Measurements from ENCODE around the gene NR5A2.
A peak's percentile ranks its signal among the peaks of the same experiment; 100 is the strongest.
"Not testable (repeated sequence)": the region's sequence is repeated elsewhere in the genome, so short reads cannot be mapped to it uniquely, and the experiment has no call there.

NR5A2 gene

DNA sequence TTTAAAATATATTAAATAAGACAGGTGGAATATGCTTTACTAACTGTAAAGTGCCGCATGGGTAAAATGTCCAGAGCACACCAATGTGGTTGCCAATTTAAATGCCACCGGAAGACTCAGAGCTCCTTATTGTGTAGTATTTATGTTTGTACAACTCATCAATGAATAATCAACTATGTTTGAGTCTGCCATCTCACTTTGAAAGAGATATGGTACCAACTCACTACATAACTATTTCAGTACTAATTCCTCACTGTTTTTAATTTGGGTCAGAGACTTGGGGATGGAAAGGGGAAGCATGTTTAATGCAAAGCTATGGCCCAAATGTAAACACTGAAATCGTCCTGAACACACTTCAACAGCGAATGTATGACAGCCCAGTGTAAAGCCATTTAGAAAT is 144.8 kb downstream of the NR5A2 start:
- no peak for DNase-seq

DNA sequence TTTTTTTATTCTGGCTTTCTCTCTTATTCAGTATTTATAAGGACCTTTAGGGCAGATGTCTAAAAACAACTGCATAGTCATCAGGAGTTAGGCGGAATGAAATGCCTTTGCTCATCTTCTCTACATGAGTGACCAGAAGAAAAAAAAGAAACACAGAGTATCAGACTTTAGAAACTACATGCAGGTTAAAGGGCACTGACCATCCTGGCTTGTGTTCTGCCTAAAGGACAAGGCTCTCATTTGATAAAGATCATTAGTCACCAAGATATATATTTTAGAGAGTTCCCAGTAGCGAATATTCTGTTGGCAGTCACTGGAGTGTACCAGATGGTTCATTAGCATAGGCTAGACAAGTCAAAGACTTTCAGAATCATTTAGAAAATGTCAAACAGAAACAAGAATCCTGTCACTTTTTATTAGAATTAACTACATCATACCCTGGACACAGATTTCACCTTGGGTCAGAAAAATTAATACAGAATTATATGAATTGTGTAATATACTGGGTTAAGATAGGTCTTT is 145.6 kb downstream of the NR5A2 start:
- no peak for DNase-seq

DNA sequence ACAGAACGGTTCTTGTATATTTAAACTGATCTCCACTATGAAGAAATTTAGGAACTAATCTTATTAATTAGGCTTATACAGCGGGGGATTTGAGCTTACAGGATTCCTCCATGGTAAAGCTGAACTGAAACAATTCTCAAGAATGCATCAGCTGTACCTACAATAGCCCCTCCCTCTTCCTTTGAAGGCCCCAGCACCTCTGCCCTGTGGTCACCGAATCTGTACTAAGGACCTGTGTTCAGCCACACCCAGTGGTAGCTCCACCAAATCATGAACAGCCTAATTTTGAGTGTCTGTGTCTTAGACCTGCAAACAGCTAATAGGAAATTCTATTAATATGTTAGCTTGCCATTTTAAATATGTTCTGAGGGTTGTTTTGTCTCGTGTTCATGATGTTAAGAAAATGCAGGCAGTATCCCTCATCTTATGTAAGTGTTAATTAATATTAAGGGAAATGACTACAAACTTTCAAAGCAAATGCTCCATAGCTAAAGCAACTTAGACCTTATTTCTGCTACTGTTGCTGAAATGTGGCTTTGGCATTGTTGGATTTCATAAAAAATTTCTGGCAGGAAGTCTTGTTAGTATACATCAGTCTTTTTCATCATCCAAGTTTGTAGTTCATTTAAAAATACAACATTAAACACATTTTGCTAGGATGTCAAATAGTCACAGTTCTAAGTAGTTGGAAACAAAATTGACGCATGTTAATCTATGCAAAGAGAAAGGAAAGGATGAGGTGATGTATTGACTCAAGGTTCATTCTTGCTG is 147.2 kb downstream of the NR5A2 start:
- no peak for DNase-seq

DNA sequence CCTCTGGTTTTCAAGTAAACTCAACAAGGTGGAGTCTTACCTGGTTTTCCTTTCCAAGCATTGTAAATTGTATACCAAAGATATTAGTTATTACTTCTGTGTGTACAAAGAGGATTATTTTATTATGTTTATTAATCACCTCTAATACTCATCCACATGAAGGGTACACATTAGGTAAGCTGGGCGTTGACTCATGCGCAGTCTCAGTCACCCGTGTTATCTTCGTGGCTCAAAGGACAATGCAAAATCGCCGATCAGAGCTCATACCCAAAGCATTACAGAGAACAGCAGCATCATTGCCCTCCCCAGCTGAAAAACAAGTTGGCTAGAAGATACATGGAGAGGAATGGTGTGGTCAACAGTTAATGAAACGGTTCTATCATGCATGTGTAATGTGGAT is 148.7 kb downstream of the NR5A2 start:
- DNase-seq = no peak

DNA sequence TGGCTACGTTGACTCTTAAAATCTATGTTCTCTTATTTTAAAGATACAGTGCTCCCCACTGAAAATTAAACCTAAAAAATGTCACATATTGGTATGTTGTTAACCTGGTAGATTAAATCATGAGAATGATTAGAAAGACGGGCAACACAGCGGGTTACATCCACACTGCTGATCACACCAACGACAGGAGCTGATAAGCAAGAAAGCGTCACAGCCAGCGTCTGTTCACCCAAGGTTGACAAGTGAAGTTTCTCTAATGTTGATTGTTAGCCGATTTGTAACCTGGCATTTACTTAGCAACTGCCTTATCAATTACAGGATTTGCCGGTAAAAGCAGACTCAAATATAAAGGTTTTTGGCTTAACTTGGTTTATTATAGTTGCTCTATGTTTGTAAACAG is 149.3 kb downstream of the NR5A2 start:
- no peak for DNase-seq

DNA sequence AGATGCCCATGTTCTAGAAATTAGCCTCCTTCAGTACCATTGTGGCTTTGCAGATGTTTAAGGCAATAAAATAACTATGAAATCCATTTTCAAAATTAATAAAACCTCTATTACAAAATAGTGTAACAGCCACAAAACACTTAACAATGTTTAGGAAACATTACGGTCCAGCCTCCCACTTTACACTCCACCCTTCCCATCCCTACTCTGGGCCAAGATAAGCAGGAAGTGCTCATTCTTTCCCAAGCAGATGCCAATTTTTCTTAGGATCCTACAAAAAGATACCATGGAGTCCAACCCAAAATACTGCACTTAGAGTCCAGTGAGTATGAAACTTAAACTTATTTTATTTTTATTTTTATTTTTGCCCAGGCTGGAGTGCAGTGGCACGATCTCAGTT is 150.8 kb downstream of the NR5A2 start:
- DNase-seq = no peak

DNA sequence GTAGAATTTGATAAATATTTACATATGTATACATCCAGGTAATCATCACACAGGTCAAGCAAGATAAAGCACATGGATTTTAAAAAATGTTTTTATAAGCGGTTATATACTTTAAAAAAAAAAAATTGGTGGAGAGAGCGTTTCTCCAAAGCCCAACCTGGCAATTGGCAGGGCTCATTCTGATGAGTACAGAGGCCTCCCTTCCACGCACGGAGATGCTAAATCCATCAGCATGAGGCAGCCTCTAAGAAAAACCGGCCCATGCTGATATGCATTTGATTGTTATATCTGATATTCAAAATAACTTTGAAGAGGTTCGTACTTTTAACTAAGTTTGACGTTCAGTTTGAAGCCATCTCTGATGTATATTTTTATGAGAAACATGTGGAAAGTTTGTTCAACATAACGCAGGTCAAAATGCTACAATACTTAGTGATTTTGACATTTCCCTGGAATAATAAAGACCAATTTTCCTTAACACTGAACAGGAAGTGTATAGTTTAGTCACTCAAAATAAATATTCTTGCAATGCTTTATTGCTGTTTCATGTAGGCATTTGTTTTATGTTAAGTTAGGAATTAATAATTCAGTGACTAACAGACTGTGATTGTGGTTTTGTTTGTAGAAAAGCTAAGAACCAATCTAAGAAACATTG is 151.7 kb downstream of the NR5A2 start:
- DNase-seq = no peak

DNA sequence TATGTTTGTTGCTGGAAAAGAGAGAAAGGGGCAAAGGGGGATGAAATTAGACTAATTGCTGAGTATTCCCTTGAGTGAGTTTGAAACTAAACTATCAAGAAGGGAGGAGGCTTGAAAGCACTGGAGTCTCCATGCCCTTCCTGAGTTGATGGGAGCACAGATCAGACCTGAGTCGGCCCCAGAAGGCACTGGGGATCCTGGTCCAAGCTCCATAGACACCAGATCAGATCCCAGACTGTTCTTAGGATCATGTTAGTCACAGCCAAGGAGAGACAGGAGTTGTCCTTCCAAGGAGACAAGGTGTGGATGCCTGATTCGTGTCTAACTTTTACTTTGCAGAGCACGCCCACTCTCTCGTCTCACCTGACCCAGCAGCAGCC is 152.3 kb downstream of the NR5A2 start:
- no peak for DNase-seq

DNA sequence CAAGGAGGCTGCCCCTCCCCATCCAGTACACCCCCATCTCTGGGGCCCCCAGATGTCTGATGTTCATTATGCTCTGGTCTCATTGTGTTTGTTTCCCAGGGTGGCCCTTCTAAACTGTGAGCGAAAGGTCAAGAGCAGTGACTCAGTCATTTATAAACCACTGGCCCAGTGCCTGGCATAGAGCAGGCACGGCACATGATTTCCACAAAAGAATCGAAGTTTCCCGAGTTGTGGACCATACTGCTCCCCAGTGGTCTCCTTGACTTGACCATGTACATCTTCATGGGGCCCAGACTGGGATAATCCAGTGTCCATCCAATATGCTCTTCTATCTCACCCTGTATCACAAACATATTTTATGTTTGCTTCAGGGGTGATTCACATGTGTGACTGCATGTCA is 153.3 kb downstream of the NR5A2 start:
- no peak for DNase-seq

DNA sequence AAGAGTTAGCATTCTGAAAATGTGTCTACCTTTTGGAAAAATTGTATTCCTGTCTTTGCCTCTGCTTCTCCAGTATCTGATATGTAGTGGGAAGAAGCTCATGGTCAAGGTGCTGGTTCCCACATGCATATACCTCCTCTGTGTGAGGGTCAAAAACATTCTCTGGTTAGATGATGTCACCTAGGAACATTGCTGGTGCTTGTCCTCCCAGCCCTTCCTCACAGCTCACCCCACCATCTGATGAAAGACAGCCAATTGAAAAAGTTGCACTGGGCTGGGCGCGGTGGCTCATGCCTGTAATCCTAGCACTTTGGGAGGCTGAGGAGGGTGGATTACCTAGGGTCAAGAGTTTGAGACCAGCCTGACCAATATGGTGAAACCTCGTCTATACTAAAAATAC is 154.4 kb downstream of the NR5A2 start:
- no peak for DNase-seq

DNA sequence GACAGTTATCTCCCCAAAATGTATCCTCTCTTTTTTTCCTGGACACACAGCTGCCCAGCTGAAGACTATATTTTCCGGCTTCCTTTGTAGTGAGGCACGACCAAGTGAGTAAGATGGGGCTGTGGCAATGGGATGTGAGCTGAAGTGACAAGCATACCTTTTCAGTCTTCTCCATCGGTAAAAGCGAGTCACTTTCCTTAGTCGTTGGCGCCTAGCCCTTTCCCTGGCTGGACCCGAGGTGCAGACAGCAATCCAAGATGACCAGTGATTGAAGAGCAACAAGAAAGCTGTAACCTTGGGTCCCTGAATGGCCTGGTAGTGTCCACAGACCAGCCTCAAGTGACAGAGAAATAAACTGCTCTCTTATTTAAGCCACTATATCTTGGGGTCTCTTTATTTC is 155.2 kb downstream of the NR5A2 start:
- DNase-seq = no peak

DNA sequence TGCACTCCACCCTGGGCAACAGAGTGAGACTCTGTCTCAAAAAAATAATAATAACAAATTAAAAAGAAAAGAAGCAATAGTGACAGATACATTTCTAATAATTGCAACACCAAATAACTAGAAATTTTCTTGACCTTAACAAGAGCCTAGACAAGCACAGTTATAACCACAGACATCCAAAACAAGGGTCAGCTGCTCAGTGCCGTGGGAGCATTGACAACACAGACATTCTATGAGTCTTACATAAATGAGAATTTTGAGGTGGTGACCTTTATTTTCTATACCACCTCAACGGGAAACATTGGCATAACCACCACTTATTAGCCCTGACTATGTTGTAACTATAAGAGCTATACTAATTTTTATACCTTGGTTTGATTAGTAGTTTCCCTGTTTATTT is 156.1 kb downstream of the NR5A2 start:
- no peak for DNase-seq

DNA sequence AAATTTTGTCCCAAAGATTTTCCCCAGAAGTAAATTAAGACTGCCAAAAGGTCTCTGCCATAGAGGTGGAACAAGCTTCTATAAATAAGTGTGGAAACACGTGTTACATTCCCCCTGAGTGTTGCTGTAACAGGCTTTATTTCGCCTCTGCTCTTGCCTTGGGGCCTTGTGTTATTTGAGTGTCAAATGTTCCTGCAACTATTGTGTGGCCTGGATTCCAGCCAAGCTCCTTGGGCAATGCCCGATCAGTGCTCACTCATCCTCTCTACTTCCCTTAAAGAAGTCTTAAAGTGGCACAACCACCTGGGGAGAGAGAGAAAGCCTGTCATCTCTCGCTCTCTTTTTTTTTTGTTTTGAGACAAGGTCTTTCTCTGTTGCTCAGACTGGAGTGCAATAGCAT is 156.7 kb downstream of the NR5A2 start:
- peak; percentile 45 to 94 for DNase-seq

DNA sequence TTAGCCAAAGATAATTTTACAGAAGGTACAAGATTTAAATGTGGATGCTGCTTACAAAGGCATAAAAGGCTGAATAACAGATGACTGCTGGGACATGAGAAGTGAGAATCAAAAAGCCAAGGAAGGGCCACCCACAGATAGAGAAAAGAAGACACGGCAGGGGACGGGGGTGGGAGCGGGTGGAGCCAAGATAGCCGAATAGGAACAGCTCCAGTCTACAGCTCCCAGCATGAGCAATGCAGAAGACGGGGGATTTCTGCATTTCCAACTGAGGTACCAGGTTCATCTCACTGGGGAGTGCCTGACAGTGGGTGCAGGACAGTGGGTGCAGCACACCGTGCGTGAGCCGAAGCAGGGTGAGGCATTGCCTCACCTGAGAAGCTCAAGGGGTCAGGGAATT is 157.7 kb downstream of the NR5A2 start:
- not testable (repeated sequence) for DNase-seq

DNA sequence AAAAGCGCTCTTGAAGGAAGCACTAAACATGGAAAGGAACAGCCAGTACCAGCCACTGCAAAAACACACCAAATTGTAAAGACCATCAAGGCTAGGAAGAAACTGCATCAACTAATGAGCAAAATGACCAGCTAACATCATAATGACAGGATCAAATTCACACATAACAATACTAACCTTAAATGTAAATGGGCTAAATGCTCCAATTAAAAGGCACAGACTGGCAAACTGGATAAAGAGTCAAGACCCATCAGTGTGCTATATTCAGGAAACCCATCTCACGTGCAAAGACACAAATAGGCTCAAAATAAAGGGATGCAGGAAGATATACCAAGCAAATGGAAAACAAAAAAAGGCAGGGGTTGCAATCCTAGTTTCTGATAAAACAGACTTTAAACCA is 159.8 kb downstream of the NR5A2 start:
- DNase-seq = not testable (repeated sequence)

DNA sequence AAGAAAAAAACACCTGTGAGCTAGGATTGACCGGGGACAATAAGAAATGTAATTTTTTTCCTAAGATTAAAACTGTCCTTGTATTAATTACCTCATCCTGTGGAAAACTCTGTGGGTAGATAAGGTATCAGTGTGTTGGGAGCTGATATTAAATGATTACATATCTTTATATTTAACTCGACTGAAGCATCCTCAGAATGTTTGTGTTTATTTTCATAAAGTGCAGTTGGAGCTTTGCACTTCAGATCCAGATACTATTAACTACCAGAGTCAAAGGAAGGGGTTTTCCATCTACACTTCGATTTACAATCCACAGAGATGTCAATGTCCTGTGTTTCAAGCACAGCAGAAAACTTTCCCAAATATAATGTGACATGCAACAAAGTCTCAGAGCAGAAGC is 164.5 kb downstream of the NR5A2 start:
- no peak for DNase-seq

DNA sequence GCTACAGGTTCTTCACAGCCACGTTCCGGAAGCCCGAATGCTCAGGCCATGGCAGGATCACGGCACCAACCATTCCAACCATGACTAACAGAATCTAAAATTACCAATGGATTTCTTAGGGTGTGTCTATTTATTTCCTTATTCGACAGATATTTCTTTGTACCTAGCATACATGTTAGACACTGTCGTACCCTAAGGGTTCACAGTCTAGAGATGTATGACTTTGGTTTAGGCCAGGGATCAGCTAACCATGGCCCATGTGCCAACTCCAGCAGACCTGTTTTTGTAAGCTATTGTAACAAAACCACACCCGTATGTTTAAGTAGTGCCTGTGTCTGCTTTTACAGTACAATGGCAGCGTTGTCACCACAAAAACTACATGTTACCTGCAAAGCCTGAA is 167.0 kb downstream of the NR5A2 start:
- no peak for DNase-seq

DNA sequence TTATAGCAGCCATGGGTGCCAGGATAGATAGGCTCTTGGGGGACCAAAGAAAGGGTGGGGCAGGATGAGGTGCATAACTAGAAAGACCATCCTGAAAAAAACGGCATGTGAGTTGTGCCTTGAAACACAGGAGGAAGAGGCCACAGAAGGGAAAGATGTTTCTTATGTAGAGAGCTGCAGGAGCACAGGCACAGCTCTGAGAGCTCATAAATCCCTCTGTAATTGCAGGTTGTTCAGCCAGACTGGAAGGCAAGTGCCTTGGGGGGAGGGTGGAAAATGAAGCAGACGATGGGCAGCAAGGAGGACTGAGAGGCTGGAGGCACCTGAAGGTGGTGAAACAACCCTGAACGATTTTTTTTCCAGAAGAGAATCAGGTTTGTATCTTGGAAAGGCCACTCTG is 170.7 kb downstream of the NR5A2 start:
- DNase-seq = no peak

DNA sequence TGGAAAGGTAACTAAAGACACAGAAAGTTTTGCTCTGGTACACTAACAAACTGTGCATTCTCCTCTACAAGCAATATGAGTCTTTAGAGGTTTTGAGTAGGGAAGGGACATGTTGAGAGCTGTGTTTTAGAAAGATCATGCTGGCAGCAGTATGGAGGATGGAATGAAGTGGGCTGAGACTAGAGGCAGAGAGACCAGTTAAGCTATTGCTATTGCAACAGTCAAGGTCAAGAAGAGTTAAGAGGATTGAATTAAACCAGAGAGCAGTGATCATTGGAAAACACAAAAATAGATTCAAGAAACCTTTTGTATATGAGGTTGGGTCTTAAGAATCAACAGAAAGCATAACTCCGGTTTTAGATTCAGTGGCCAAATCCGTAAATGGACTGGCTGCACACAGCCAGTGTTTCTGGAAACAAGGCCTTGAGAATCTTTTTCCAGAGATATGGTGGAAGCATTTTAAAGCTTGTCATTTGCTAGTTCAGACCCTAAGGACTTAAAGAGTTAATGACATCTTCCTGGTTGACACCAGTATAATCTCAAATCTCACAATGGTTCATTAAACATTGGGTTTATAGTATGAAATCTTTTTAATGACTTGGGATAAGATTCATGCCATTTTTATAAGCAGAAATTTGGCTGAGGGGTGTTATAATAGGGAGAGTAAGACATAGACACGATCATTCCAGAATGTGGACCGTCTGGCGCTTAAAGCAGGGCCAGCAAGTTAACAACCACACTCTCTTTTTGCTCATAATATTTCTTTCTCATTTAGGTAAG is 177.9 kb downstream of the NR5A2 start:
- no peak for DNase-seq

DNA sequence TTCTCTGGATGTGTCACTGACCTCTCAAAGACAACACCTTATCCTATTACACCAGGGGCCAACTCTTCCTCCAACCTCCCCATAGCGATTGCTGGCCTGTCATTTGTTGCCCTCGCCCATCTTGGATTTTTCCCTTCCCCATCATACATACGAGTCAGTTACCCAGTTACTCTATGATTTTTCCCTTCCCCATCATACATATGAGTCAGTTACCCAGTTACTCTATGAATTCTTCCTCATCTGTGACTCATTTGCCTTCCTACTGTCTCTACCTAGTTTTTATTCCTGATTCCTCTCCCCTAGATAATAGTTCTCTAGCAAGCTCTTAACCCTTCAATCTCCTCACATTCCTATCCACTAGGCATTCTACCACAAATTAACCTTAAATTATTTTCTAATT is 178.8 kb downstream of the NR5A2 start:
- DNase-seq = peak in 1 of 2 donors; percentile 35

DNA sequence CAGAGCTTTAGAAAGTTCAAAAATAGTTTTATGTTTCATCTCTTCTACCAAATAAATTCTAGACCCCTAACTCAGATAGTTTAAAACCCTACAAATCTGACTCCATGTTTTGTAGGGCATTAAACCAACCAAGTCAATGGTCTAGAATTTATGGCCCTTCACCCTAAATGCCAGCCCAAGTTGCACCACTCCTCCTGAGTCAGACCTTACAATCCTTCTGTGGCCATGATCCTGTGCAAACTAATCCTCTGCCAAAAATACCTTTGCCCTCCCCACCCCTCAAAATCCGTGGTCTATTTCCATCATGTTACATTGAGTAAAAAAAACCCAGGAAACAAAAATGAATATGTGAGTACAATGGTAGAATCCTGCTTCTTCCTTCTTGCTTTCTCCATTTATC is 179.3 kb downstream of the NR5A2 start:
- DNase-seq = no peak

DNA sequence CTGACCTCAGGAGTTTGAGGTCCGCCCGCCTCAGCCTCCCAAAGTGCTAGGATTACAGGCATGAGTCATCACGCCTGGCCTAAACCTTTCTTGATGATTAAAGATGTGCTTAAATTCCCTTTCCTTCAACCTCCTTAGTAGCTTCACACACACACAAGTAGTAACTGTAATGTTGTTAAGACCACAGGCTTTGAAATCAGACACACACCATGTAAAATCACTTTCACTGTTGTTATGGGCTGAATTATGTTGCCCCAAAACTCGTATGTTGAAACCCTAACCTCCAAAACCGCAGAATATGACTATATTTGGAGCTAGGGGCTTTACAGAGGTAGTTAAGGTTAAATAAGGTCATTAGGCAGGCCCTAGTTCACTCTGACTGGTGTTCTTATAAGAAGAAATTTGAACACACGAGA is 180.2 kb downstream of the NR5A2 start:
- DNase-seq = no peak

DNA sequence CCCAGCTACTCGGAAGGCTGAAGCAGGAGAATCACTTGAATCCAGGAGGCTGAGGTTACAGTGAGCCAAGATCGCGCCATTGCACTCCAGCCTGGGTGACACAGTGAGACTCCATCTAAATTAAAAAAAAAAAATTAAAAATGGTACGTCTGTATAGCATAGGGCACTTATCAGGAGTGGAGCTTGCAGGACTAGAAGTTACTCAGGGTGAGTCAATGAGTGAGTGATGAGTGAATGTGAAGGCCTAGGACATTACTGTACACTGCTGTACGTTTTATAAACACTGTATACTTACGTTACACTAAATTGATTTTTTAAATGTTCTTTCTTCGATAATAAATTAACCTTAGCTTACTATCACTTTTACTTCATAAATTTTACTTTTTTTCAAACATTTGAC is 183.6 kb downstream of the NR5A2 start:
- no peak for DNase-seq

DNA sequence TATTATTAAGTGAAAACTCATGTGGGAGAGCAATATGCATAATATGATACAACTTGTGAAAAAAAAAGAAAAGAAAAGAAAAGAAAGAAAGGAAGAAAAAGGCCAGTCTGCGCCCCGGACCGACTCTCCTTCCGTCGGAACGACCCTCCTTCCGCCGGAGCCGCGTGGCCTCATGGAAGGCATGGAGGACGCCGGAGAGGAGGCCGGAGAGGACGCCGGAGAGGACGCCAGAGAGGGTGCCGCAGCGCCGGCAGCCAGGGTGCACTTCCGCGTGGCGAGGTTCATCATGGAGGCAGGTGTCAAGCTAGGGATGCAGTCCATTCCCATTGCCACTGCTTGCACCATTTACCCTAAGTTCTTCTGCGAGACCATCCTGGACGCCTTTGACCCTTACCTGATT is 185.9 kb downstream of the NR5A2 start:
- DNase-seq = no peak

Data from bone marrow (tissue), 2 donors.